T-helper 2 cell treated with Interferon-gamma antibody and Interleukin-4, amounts not matched to agents 5 μg/mL and 100 μg/mL, for 36 hours (primary cell): ENCODE measurements around the gene GLIPR1L2.
"Not testable (repeated sequence)": the region's sequence is repeated elsewhere in the genome, so short reads cannot be mapped to it uniquely, and the experiment has no call there.

Experiments
- DNase-seq: peaks from one replicate; pipeline ENCODE4 v3.0.0; 2021; ENCODE audit warnings: low spot score
- H3K27ac Mint-ChIP-seq: one replicate; pipeline ENCODE4 v1.8.0; 2021; ENCODE audit warnings: mild to moderate bottlenecking, mixed read lengths
- H3K27me3 Mint-ChIP-seq: one replicate; pipeline ENCODE4 v1.8.0; 2021; ENCODE audit warnings: low read depth, mixed read lengths
- H3K36me3 Mint-ChIP-seq: one replicate; pipeline ENCODE4 v1.8.0; 2021; ENCODE audit warnings: low read depth, mixed read lengths
- H3K4me1 Mint-ChIP-seq: one replicate; pipeline ENCODE4 v1.8.0; 2021; ENCODE audit warnings: low read depth, mixed read lengths
- H3K4me3 Mint-ChIP-seq: one replicate; pipeline ENCODE4 v1.8.0; 2022; ENCODE audit warnings: mild to moderate bottlenecking, moderate library complexity, mixed read lengths
- H3K9me3 Mint-ChIP-seq: one replicate; pipeline ENCODE4 v1.8.0; 2021; ENCODE audit warnings: mixed read lengths

Gene GLIPR1L2

GRCh38 chr12:75442454-75442853 is 51.6 kb downstream of the GLIPR1L2 start:
- not testable (repeated sequence) for H3K27ac Mint-ChIP-seq, DNase-seq, H3K9me3 Mint-ChIP-seq, H3K36me3 Mint-ChIP-seq, H3K4me3 Mint-ChIP-seq, H3K4me1 Mint-ChIP-seq
- H3K27me3 Mint-ChIP-seq: peaks cover 27% of the 10 kb centered on the region

- no peak overlapping the region for H3K4me3 Mint-ChIP-seq
- H3K36me3 Mint-ChIP-seq: peaks cover 1% of the 10 kb centered on the region
- H3K27me3 Mint-ChIP-seq: peaks cover 34% of the 10 kb centered on the region
- peaks cover 2% of the 10 kb centered on the region for H3K4me1 Mint-ChIP-seq
- H3K9me3 Mint-ChIP-seq: peaks cover 9% of the 10 kb centered on the region
- no peak for DNase-seq
- H3K27ac Mint-ChIP-seq: no peak overlapping the region
Measured at GRCh38 chr12:75443709-75444108, 52.8 kb downstream of the GLIPR1L2 start.

GRCh38 chr12:75444429-75445136 is 53.7 kb downstream of the GLIPR1L2 start:
- H3K36me3 Mint-ChIP-seq: peaks cover 1% of the 10 kb centered on the region
- H3K4me3 Mint-ChIP-seq: no peak overlapping the region
- H3K9me3 Mint-ChIP-seq: peaks cover 6% of the 10 kb centered on the region
- H3K4me1 Mint-ChIP-seq: no peaks in the 10 kb centered on the region
- no peak for DNase-seq
- H3K27ac Mint-ChIP-seq: no peak overlapping the region
- peaks cover 37% of the 10 kb centered on the region for H3K27me3 Mint-ChIP-seq

- not testable (repeated sequence) for H3K9me3 Mint-ChIP-seq, H3K36me3 Mint-ChIP-seq, H3K4me1 Mint-ChIP-seq, DNase-seq, H3K27ac Mint-ChIP-seq, H3K4me3 Mint-ChIP-seq
- peaks cover 37% of the 10 kb centered on the region for H3K27me3 Mint-ChIP-seq
Measured at GRCh38 chr12:75445137-75445507, 54.2 kb downstream of the GLIPR1L2 start.

GRCh38 chr12:75446857-75447256 is 56.0 kb downstream of the GLIPR1L2 start:
- no peaks in the 10 kb centered on the region for H3K4me1 Mint-ChIP-seq
- H3K27ac Mint-ChIP-seq: no peak overlapping the region
- H3K36me3 Mint-ChIP-seq: no peaks in the 10 kb centered on the region
- no peaks in the 10 kb centered on the region for H3K9me3 Mint-ChIP-seq
- H3K27me3 Mint-ChIP-seq: peaks cover 34% of the 10 kb centered on the region
- H3K4me3 Mint-ChIP-seq: no peak overlapping the region
- no peak for DNase-seq

DNA sequence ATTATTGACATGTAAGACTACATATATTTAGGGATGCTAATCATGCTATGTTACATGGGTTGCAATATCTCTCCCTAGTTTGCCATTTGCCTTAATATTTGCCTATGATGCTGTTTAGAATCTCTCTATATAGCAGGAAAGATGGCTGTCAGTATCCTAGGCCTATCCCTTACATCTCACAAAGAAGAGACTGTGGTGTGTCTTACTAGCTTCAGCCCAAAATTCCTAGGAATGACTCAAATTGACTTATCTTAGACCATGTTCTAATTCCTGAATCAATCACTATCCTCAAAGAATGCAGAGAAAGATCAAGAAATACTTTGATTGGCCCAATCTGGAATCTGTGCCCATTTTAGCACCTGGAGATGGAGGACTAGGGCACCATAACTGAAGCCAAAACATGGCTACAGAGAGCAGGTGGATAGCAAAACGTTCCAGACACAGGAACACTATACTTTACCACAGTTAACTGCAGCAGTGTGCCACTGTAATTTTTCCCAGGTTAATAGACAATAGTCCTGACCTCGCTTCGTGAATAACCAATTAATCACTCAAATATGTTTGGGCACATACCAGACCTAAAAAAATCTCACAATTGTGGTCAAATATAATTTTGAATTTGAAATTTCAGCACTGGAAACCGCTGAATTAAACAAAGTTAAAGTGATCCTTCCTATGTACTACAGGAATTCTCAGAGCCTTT is 57.0 kb downstream of the GLIPR1L2 start:
- DNase-seq: no peak
- no peaks in the 10 kb centered on the region for H3K9me3 Mint-ChIP-seq
- no peak overlapping the region for H3K4me3 Mint-ChIP-seq
- H3K36me3 Mint-ChIP-seq: no peaks in the 10 kb centered on the region
- no peaks in the 10 kb centered on the region for H3K4me1 Mint-ChIP-seq
- peaks cover 34% of the 10 kb centered on the region for H3K27me3 Mint-ChIP-seq
- no peak overlapping the region for H3K27ac Mint-ChIP-seq

GRCh38 chr12:75452675-75453330 is 61.9 kb downstream of the GLIPR1L2 start:
- peaks cover 26% of the 10 kb centered on the region for H3K27me3 Mint-ChIP-seq
- peaks cover 12% of the 10 kb centered on the region for H3K4me1 Mint-ChIP-seq
- peaks cover 2% of the 10 kb centered on the region for H3K36me3 Mint-ChIP-seq
- no peak overlapping the region for H3K4me3 Mint-ChIP-seq
- no peak for DNase-seq
- no peak overlapping the region for H3K27ac Mint-ChIP-seq
- H3K9me3 Mint-ChIP-seq: peaks cover 7% of the 10 kb centered on the region

DNA sequence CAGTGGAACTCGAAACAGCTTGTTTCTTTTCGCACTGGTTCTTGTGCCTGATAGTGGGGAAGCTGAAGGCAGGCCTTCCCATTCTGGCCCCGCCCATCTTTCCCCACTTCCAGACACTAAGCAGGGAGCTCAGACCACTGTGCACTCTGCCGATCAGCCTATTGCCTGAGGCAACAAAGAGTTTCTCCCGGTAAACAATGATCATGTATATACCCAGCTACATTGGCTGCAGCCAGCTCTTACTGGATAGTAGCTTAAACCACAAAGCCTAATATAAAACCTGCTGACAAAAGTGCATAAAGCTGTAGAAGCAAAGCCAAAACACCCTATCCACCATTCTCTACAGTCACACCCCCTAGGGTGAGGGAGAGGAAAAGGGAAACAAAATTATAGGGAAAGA is 65.0 kb downstream of the GLIPR1L2 start:
- Mint-ChIP-seq H3K27me3 (peaks cover 24% of the 10 kb centered on the region), H3K4me3 (no peak overlapping the region), H3K27ac (no peak overlapping the region), H3K4me1 (peaks cover 22% of the 10 kb centered on the region), H3K36me3 (peaks cover 11% of the 10 kb centered on the region), H3K9me3 (peaks cover 17% of the 10 kb centered on the region)
- DNase-seq: no peak

DNA sequence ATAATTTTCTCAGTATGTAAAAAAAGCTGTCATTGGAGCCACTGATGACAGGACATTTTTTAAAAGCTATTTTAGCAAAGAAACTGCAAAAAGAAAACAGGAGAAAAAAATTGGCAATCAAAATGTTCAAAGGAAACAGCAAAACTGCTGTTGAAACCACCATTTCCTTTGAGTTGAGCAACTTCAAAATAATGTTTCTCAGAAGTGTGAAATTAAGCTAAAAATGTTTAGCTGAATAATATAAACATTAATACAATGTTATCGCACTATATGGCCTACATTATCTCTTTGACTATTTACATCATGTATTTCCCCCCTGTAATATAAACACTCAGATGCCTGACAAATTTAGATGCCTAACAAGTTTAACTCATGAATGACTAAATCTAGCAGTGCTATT is 66.3 kb downstream of the GLIPR1L2 start:
- Mint-ChIP-seq H3K9me3 (peaks cover 17% of the 10 kb centered on the region), H3K4me1 (peaks cover 22% of the 10 kb centered on the region), H3K27me3 (peaks cover 23% of the 10 kb centered on the region), H3K36me3 (peaks cover 11% of the 10 kb centered on the region), H3K27ac (peak overlapping the region; percentile 52), H3K4me3 (peak overlapping the region; percentile 24)
- DNase-seq: no peak

GRCh38 chr12:75457866-75458265 is 67.0 kb downstream of the GLIPR1L2 start:
- H3K27ac Mint-ChIP-seq, DNase-seq: not testable (repeated sequence)
- Mint-ChIP-seq H3K27me3 (peaks cover 26% of the 10 kb centered on the region), H3K4me1 (peaks cover 22% of the 10 kb centered on the region), H3K9me3 (peaks cover 17% of the 10 kb centered on the region), H3K36me3 (peaks cover 11% of the 10 kb centered on the region), H3K4me3 (peak overlapping the region; percentile 39)

DNA sequence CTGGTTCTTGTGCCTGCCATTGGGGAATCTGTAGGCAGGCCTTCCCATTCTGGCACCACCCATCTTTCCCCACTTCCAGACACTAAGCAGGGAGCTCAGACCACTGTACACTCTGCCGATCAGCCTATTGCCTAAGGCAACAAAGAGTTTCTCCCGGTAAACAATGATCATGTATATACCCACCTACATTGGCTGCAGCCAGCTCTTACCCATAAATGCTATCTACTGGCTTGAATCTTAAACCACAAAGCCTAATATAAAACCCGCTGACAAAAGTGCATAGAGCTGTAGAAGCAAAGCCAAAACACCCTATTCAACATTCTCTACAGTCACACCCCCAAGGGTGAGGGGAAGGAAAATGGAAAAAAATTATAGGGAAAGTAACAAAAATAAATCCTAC is 68.9 kb downstream of the GLIPR1L2 start:
- Mint-ChIP-seq H3K27me3 (peaks cover 23% of the 10 kb centered on the region), H3K9me3 (peaks cover 17% of the 10 kb centered on the region), H3K36me3 (peaks cover 11% of the 10 kb centered on the region), H3K4me3 (no peak overlapping the region), H3K27ac (no peak overlapping the region), H3K4me1 (peaks cover 22% of the 10 kb centered on the region)
- no peak for DNase-seq

- no peak overlapping the region for H3K4me3 Mint-ChIP-seq
- DNase-seq: no peak
- peaks cover 22% of the 10 kb centered on the region for H3K4me1 Mint-ChIP-seq
- no peak overlapping the region for H3K27ac Mint-ChIP-seq
- H3K27me3 Mint-ChIP-seq: peaks cover 19% of the 10 kb centered on the region
- peaks cover 11% of the 10 kb centered on the region for H3K36me3 Mint-ChIP-seq
- H3K9me3 Mint-ChIP-seq: peaks cover 17% of the 10 kb centered on the region
Measured at GRCh38 chr12:75460204-75460603, 69.3 kb downstream of the GLIPR1L2 start.

DNA sequence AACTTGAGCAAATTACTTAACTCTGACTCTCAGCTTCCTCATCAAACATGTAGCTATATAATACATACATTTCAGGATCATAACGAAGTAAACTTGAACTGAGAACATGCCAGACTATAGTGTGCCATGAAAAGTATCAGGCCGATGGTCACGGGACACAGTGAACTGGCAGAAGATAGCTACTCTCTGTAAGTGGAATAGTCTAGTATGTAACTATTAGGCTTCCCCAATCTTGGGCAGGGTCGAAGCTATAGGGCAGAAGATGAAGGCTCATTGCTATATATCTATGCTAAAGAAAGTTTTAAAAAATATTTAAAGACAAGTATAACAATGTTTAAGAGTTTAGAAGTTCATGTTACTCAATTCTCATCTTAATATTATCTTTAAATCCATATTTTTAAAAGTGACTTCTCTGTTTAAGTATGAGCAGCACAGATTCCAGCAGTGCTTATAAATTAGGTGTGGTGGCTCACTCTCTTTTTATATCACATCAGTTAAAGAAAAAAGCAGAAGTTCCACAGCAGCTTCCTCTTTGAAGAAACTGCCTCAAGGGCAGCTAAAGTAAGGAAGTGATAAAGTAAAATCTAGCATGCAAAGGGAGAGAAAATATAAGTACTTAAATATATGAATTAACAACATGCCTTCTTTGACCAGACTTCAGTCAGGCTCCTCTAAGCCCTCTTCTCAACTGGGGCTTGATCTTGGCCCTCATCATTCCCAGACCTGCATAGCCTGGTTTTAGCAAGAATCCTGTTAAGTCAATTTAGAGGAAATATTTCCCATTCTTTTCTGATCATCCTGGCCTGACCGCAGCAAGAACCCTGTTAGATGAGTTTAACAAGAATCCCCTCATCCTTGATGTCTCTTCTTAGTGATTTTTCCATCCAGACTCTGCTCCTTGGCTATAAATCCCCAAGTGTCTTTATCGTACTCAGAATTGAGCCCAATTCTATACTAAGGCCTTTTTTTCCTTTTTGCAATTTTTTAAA is 81.3 kb downstream of the GLIPR1L2 start:
- peaks cover 36% of the 10 kb centered on the region for H3K27me3 Mint-ChIP-seq

More for the DNA sequence above, 81.3 kb downstream of the GLIPR1L2 start:
- no peaks in the 10 kb centered on the region for H3K36me3 Mint-ChIP-seq
- H3K27ac Mint-ChIP-seq: no peak overlapping the region
- no peak for DNase-seq
- H3K9me3 Mint-ChIP-seq: no peaks in the 10 kb centered on the region
- no peak overlapping the region for H3K4me3 Mint-ChIP-seq
- H3K4me1 Mint-ChIP-seq: no peaks in the 10 kb centered on the region
